ENCODE results near the gene ZDHHC18.

ZDHHC18 gene

DNA sequence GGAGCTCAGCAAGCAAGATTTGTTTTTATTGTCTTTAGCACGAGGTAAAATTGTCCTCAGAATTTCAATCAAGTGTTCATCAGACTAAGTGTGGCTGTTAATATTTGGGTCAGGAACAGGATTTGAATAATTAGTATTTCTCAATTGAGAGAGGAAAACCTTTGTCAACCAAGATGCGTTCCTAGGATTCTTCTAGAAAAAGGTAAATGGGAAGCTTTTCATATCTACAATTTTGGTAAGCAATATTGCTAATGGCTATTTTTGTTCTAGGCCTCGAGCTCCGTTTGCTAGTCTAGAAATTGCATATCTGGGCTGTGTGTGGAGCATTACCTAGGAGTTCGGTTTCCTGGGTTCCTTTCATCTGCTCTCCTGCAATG, 42.9 kb upstream of the ZDHHC18 start:
- Mint-ChIP-seq H3K27me3 (ENCODE audit: low read depth, poor library complexity) (no peaks in the 10 kb centered on the region), H3K4me3 (no peak overlapping the region), H3K4me1 (peaks cover 63% of the 10 kb centered on the region), H3K27ac (peak overlapping the region; percentile 86), H3K9me3 (no peaks in the 10 kb centered on the region), H3K36me3 (ENCODE audit: low read depth) (peaks cover 37% of the 10 kb centered on the region)
- TF ChIP-seq, protein P1, sequence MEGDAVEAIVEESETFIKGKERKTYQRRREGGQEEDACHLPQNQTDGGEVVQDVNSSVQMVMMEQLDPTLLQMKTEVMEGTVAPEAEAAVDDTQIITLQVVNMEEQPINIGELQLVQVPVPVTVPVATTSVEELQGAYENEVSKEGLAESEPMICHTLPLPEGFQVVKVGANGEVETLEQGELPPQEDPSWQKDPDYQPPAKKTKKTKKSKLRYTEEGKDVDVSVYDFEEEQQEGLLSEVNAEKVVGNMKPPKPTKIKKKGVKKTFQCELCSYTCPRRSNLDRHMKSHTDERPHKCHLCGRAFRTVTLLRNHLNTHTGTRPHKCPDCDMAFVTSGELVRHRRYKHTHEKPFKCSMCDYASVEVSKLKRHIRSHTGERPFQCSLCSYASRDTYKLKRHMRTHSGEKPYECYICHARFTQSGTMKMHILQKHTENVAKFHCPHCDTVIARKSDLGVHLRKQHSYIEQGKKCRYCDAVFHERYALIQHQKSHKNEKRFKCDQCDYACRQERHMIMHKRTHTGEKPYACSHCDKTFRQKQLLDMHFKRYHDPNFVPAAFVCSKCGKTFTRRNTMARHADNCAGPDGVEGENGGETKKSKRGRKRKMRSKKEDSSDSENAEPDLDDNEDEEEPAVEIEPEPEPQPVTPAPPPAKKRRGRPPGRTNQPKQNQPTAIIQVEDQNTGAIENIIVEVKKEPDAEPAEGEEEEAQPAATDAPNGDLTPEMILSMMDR (IDR thresholded peaks at IDR 0.05), result no peak
- no peak for DNase-seq

DNA sequence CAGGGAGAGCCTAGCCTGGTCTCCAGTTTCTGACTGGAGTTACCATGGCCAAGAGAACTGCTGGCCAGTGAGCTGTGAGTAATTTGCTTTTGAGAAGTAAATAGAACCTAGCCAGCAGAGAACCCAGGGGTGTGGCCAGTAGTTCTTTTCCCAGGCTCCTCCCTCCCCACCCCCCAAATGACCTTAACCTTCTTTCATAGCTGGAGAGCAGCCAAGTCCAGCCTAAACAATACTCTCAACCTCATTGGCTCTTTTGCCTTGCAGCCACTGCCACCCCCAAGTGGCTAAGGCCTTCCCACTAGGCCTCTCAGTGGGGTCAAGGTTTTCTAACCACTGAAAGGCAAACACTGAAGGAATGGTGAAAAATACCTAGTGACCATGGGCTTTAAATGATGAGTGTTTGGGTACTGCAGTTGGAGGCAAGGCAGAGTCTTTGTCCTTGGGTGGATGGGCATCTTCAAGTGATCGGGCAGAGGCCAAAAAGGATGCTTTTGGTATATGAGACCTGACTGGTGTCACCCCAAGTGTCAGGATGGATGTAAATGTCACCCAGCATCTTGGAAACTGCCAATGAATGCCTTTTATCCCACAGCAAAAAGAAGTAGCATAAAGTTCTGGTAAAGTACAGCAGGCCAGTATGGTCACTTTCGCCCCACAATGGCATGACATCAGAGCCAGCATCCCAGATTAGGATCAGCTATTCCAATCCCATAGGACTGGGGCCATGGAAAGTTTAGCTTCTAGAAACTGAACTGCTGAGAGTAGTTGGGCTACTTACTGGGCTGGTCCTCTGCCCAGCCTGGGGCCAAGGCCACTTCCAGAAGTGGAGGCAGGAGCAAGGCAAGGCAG, 42.2 kb upstream of the ZDHHC18 start:
- TF ChIP-seq, protein P1 (IDR thresholded peaks at IDR 0.05), result no peak
- Mint-ChIP-seq H3K4me1 (peaks cover 69% of the 10 kb centered on the region), H3K27me3 (ENCODE audit: low read depth, poor library complexity) (no peaks in the 10 kb centered on the region), H3K4me3 (no peak overlapping the region), H3K36me3 (ENCODE audit: low read depth) (peaks cover 30% of the 10 kb centered on the region), H3K27ac (peak overlapping the region; percentile 86), H3K9me3 (no peaks in the 10 kb centered on the region)
- DNase-seq, result no peak

DNA sequence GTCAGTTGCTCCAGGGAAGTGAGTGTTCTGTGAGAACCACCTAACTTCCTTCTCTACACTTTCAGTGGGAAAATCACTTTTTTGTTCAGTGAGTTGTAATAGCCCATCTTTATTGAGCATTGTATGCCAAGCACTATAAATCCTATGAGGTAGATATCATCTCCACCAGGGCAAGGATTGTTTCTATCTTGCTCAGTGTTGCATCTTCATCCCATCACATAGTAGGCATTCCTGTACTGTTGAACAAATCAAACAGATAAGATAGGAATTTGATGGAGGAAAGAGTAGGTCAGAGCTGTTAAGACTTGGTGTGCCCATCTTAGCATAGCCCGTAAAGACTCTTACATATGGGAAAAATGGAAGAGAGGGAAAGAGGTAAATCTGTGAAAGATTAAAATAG, 41.6 kb upstream of the ZDHHC18 start:
- Mint-ChIP-seq H3K27me3 (ENCODE audit: low read depth, poor library complexity) (no peaks in the 10 kb centered on the region), H3K36me3 (ENCODE audit: low read depth) (peaks cover 24% of the 10 kb centered on the region), H3K9me3 (no peaks in the 10 kb centered on the region), H3K4me1 (peaks cover 75% of the 10 kb centered on the region), H3K27ac (peak overlapping the region; percentile 99), H3K4me3 (no peak overlapping the region)
- DNase-seq, result no peak
- TF ChIP-seq, protein P1 (IDR thresholded peaks at IDR 0.05), result no peak

DNA sequence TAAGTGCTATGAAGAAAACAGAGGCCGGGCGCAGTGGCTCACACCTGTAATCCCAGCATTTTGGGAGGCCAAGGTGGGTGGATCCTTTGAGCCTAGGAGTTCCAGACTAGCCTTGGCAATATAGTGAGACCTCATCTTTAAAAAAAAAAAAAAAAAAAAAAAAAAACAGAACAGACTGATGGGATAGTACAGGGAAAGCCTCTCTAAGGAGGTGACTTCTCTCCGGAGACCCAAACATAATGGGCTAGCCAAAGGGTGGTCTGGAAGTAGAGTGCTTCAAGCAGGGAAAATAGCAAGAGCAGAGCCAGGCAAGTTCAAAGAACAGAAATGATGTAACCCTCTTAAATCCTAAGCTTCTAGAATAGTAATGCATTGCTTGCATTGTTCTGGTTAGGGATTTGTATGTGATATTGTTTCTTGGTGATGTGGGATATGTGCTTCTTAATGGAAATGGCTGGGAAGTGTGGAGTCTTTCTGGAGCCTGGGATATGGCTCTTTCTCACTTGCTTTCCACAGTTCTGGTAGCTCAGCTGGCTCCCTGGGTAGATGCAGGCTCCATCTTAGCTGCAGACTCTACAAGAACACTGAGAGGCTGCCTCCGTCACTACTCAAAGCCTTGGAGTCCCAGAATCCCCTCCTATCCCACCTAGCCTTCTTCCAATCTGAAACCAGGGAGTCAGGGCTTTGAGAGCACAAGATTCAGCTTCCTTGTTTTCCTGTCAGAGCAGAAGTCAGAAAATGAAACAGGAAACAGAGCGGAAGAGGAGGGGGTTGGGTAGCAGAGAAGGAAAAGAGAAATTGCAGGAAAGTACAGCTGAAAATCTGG, 40.7 kb upstream of the ZDHHC18 start:
- DNase-seq, result no peak
- H3K4me1 Mint-ChIP-seq, result peaks cover 84% of the 10 kb centered on the region
- H3K4me3 Mint-ChIP-seq, result peak overlapping the region; percentile 98
- no peaks in the 10 kb centered on the region for H3K9me3 Mint-ChIP-seq
- TF ChIP-seq, protein P1 (IDR thresholded peaks at IDR 0.05), result no peak
- H3K36me3 Mint-ChIP-seq (ENCODE audit: low read depth), result peaks cover 19% of the 10 kb centered on the region
- H3K27ac Mint-ChIP-seq, result peak overlapping the region; percentile 99
- H3K27me3 Mint-ChIP-seq (ENCODE audit: low read depth, poor library complexity), result no peaks in the 10 kb centered on the region

DNA sequence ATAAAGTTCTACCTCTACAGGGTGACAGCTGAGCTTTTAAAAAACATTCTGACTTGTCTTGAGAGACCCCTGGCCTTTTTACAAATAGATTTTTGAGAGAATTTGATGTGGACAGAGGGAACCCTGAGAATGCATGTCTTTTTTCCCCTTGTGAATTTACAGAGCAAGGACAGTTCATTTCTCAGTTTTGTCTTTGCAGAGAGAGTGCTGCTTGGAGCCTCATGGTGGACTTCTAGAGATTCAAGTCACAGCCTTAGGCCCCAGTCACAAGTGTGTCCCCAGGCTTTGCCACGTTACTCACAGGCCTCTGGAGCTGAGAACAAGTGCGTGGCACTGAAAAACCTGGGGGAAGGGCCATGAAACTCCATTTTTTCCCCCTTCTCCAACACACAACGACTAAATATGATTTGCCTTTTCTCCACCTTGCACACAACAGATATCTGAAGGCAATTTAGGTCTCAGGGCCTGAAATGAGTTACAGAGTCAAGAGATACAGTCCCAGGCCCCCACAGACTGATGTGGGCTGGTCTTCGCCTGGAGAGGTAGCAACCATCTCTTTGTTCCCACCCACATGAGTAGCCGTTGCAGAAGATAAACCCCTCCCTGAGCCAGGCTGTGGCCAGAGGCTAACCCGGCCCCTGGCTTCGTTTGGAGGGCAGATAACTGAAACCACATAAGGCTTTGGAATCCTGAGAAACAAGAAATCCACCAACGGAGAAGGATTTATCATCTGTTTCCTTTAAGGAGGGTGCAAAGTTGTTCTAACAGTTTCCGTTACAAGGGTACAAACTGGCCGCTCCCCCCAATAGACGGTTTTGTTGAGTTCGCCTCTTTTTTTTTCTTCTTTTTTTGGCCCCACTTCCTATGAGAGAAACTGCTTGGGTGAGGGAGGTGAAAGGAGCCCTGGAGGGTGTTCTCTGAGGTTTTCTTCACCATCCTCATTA, 39.8 kb upstream of the ZDHHC18 start:
- no peaks in the 10 kb centered on the region for H3K9me3 Mint-ChIP-seq
- peak overlapping the region; percentile 99 for H3K27ac Mint-ChIP-seq
- peaks cover 88% of the 10 kb centered on the region for H3K4me1 Mint-ChIP-seq
- H3K27me3 Mint-ChIP-seq (ENCODE audit: low read depth, poor library complexity), result no peaks in the 10 kb centered on the region
- peak; percentile 32 for DNase-seq
- peaks cover 12% of the 10 kb centered on the region for H3K36me3 Mint-ChIP-seq (ENCODE audit: low read depth)
- H3K4me3 Mint-ChIP-seq, result peak overlapping the region; percentile 98
- TF ChIP-seq, protein P1 (IDR thresholded peaks at IDR 0.05), result no peak
